HG03442 (cell line): ENCODE results near the gene PRR5L.

ENCODE experiments used
- ATAC-seq: cut with Tn5 transposase; IDR thresholded peaks from one replicate; pipeline ENCODE4 v1.9.1; 2021; ENCODE audit warnings: mild to moderate bottlenecking, moderate library complexity; ENCODE audit not compliant: unreplicated experiment

The PRR5L gene

DNA sequence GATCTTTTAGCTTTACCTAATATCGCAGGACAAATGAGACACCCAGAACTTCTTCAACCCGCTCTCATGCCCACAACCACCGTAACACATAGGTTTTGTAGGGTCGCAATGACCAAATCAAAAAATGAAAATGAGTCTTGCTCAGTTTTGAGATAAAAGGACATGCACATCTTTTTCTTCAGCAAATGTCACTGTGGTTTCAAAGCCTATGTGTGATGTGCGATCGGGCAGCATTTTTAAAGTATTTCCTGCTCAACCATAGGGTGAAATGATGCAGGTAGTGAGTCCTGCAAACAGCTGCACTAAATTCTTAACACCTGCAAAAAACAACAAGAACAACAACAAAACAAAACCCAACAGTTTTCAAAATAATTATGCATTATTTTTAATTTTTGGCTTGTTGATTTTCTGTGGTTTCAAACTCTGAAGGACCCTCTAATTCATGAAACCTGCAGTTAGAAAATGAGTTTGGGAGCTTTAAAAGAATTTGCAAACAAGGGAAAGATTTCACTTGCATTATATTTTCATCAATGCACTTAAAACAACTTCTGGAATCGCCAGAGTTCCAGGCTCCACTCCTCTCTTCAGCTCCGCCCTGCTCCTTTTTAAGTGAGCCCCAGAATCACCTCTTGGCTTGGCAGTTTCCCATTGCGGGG, 79.4 kb downstream of the PRR5L start:
- no peak for ATAC-seq

DNA sequence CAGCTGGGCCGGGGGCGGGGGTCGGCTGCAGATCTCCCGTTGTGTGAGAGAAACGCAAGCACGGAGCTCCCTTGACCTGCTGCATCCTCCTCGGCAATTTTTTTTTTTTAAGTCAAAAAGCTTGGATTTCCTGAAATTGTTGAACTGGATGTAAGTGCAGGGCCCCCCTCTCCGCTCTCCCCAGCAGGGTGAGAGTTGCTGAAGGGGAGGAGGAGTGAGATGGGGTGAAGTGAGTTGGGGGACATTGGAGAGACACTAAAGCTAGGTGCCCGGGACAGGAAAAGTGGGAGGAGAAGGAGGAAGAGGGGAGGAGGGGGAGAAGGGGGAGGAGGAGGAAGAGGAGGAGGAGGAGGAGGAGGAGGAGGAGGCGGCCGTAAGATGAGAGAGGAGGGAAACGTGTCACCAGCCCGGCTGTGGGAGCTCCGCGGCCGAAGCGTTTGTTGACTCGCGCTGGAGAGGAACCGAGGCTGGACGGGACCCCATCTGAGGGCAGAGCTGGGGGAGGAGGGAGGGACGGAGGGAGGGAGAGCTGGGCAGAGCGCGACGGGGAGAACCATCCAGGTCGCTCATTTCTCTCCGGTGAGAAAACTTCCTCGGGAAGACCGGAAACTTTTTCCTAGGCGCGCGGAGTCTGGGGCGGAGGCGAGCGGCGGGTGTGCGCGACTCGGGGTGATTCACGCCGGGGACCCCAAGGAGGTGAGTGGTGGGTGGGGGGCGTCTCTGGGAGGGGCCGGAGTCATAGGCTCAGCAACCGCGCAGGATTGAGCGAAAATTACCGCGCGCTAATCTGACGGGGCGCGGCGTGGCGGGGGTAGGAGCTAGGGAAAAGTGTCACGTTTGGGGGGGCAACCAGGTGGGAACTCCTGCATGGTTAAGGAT, 80.2 kb downstream of the PRR5L start:
- ATAC-seq = no peak

DNA sequence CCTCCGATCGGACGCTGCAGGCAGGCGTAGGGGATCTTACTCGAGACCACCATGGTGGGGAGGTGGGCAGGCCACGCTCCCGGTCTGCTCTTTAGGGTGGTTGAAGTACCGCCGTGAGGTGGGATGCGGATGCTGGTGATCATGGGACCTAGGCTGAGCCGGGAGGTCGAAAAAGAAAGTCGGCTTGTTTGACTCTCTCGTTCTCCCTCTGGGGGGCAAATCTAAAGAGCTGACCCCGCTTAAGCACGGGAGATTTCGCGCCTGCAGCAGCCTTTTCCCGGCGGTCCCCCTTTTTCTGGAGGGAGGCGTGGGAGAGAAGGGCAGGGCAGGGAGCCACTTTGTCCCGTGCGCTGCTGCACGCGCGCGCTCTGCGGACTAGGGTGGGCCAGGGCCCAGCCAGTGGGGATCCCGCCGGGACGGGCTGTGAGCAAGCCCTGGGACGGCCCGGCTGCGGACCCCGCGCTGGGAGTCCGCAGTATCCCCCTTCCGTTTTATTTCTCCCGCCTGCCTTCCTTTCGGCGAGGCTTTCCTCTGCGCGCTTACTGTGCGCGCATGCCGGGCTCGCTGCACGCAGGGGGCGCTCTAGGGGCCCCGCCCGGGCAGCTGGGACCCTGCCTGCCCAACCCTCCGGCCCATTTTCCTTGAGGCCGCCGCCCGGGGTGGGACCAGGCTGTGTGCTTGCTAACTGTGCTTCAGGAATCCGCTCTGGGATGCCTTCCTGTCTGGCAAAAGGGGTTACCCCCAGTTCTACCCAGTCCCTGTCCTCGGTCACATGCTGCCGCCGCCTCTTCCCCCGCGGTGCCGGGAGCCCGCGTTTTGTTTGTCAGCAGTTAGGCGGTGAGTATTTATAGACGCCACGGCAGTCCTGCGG, 81.0 kb downstream of the PRR5L start:
- ATAC-seq = peak; percentile 40

DNA sequence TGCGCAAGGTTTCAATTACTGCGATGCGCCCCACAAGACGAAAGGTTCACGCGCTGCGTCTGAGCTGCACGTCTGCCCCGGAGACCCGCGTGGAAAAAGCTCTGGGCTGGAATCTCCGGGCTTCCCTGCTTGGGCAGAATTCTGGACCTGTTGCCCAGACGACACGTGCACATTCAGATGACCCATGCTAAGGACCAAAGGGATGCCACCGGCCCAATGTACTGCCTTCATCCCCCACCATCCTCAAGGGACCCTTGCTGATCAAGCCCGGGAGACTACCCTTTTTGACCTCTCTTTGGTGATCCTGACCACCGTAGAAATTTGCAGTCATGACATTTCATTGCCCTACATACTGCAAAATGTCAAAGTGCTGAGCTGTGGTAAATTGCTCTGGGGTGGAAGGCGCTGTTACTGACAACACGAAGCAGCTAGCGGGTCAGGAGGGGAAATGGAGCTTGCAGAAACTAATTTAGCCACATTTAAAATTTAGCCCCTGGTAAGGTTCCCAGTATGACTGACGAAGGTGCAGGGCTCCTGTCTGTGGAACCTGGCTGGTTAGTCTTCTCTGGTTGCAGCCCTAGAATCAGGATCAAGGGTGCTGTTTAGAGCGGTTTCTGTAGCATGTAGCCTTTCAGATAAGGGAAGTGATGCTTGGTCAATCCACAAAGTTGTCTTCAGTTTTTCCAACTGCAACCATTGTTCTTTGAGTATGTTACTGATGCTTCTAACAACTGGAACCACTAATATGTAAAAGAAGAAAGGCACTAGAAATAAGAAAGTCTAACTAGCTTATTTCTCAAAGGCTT, 81.9 kb downstream of the PRR5L start:
- no peak for ATAC-seq

DNA sequence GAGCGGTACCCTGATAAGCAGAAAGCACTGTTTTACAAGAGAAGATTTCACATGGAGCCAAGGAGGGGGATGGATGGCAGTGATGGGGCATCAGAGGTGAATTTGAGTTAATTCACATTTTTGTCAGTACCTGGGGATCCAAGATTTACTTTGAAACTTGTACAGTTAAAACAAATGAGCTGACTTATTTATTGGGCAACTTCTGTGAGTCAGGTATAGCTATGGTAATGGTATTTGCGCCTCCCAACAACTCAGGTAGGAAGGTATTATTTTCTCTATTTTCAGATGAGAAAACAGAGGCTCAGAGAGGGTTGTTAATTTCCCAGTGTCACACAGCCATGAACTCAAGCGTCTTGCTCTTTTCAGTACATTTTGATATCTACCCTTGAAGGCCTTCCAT, 83.6 kb downstream of the PRR5L start:
- no peak for ATAC-seq

GRCh38 chr11:36380296-36381014, 84.4 kb downstream of the PRR5L start:
- ATAC-seq = no peak

DNA sequence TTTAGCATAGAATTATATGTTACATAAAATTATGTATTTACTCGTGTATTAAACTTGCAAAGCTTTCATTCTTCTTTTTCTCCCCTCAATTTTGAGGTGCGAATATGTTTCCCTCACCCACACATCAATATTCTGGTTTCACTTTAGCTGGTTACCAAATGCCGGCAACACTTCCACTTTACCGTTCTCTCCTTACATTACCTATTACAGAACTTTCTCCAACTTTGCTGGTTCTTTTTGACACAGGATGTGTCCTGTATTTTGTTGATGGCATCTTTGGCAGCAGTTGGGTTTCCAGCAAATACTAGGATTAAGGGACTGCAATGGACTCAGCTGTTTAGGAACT, 84.9 kb downstream of the PRR5L start:
- no peak for ATAC-seq

- ATAC-seq = no peak
These were observed 87.1 kb downstream of the PRR5L start for GRCh38 chr11:36383195-36383594.

- ATAC-seq = no peak
These were observed 89.3 kb downstream of the PRR5L start for GRCh38 chr11:36385121-36385970.

DNA sequence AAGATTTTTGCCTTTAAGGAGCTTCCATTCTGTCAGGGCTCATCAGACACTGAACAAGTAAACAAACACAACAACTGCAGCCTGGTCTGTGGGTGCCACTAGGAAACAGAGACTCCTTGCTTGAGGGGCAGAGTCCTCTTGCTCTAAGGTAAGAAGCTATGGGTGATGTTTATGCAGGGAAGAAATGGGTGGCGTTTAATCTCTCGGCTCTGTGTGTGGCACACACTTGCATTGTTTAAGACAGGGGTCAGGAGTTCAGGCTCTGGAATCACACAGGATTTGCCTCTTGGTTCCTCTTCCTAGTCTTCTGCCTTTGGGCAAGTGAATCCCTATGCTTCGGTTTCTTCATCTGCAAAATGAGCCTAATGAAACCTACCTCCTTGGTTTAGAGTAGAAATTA, 90.3 kb downstream of the PRR5L start:
- no peak for ATAC-seq

GRCh38 chr11:36388071-36388470, 92.0 kb downstream of the PRR5L start:
- no peak for ATAC-seq

GRCh38 chr11:36388951-36389350, 92.9 kb downstream of the PRR5L start:
- ATAC-seq = no peak

- peak; percentile 61 for ATAC-seq
These were observed 93.7 kb downstream of the PRR5L start for GRCh38 chr11:36389811-36390210.

DNA sequence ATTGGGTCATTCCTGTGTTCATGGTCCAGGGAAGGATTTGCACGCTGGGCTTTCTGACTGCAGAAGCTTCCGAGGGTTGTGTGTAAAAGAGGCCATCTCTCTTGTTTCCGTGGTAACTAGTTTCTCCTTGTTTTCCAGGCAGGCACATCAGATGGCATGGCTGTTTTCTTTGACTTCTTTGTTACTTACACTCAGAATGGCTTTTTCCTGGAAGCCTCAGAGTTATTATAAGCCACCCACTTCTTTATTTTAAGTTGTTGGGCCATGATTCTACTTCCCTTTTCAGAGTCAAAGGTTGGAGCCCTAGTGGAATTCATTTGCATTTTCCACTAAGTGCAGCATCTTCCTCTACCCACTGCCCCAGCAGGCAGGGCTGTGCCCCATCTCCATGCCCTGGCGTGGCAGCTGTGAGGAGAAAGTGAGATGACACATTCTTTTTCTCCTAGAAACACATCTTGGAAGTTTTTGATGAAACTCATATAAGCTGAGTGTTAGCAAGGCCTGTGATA, 94.9 kb downstream of the PRR5L start:
- ATAC-seq = no peak

- ATAC-seq = no peak
These were observed 96.1 kb downstream of the PRR5L start for GRCh38 chr11:36392196-36392595.

- ATAC-seq = no peak
These were observed 98.0 kb downstream of the PRR5L start for GRCh38 chr11:36394056-36394455.

DNA sequence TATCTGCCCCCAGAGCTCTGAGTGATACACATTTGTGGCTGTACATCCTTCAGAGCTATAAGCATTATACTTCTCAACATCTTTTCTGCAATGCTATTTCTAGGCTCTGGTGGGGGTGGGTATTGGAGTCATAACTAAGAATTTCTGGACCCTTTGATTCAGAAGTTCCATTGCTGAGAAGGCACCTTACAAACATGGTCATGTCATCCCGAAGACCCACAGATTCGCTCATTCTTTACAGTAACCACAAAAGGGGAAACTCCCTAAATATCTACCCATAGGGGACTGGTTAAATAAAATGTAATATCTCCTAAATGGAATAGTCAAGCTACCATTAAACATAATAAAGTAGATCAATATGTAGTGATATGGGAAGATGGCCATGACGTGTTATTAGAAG, 98.8 kb downstream of the PRR5L start:
- no peak for ATAC-seq

GRCh38 chr11:36395978-36396736, 100.1 kb downstream of the PRR5L start:
- ATAC-seq = no peak
